ENCODE measurements around the gene LHX8. TPM values are rescaled to one million over a fixed set of nuclear protein-coding genes. Genes with fewer than 3 reads are reported as not detected.

The LHX8 gene
- polyA plus RNA-seq, 1 donor (not counting 4 experiments of a cell fraction or from before 2014, with no cell fraction given) = not detected

GRCh38 chr1:75159154-75159553 is 25.0 kb downstream of the LHX8 start:
- DNase-seq (ENCODE audit: low read depth, low spot score) (no peak), FAIRE-seq (no peak)
- Histone ChIP-seq H4K20me1 (ENCODE audit: control insufficient read depth, extremely low read depth, insufficient read depth, low read length) (no peaks in the 10 kb centered on the region), H3K4me3 (ENCODE audit: control insufficient read depth in 2 of 3, extremely low read depth in 1 of 3, insufficient read depth in 2 of 3, low read depth in 1 of 3, low read length in 3 of 3) (no peak overlapping the region), H2AFZ (ENCODE audit: control insufficient read depth, low read length) (no peak overlapping the region), H3K9me1 (ENCODE audit: control insufficient read depth, extremely low read depth, insufficient read depth, low read length) (no peaks in the 10 kb centered on the region), H3K9ac (ENCODE audit: control insufficient read depth, extremely low read depth, insufficient read depth, low read length) (no peak overlapping the region), H3K79me2 (ENCODE audit: control insufficient read depth, insufficient read depth, low read length) (no peaks in the 10 kb centered on the region), H3K36me3 (ENCODE audit: control insufficient read depth in 2 of 2, extremely low read depth in 1 of 2, insufficient read depth in 2 of 2, low read length in 2 of 2) (no peaks in the 10 kb centered on the region), H3K4me1 (ENCODE audit: control insufficient read depth, extremely low read depth, insufficient read depth, low read length) (no peaks in the 10 kb centered on the region), H3K4me2 (ENCODE audit: control insufficient read depth, extremely low read depth, insufficient read depth, low read depth, low read length) (no peak overlapping the region), H3K9me3 (ENCODE audit: control insufficient read depth, low read depth, low read length) (no peaks in the 10 kb centered on the region), H3K27me3 (ENCODE audit: control insufficient read depth, extremely low read depth, insufficient read depth, low read length) (no peaks in the 10 kb centered on the region), H3K27ac (ENCODE audit: control insufficient read depth, insufficient read depth, low read length) (no peak overlapping the region)
- dilution Hi-C loops (cut with MboI; ENCODE audit: extremely low pct_ligation_motif_present, low sequenced_read_pairs) = no loop called here
- no peak for TF ChIP-seq CTCF (optimal IDR thresholded peaks at IDR 0.05 in 1 of 3, IDR thresholded peaks at IDR 0.05 in 1 of 3, conservative IDR thresholded peaks at IDR 0.05 in 1 of 3; ENCODE audit: extremely low read depth in 1 of 3, insufficient read depth in 2 of 3, low read length in 3 of 3)
- TF ChIP-seq EZH2 (IDR thresholded peaks at IDR 0.05; ENCODE audit: low read length) = no peak

GRCh38 chr1:75165264-75165663 is 31.1 kb downstream of the LHX8 start:
- Histone ChIP-seq H3K36me3 (ENCODE audit: control insufficient read depth in 2 of 2, extremely low read depth in 1 of 2, insufficient read depth in 2 of 2, low read length in 2 of 2) (no peaks in the 10 kb centered on the region), H3K9me3 (ENCODE audit: control insufficient read depth, low read depth, low read length) (no peaks in the 10 kb centered on the region), H3K9me1 (ENCODE audit: control insufficient read depth, extremely low read depth, insufficient read depth, low read length) (no peaks in the 10 kb centered on the region), H4K20me1 (ENCODE audit: control insufficient read depth, extremely low read depth, insufficient read depth, low read length) (no peaks in the 10 kb centered on the region), H3K79me2 (ENCODE audit: control insufficient read depth, insufficient read depth, low read length) (no peaks in the 10 kb centered on the region), H3K4me1 (ENCODE audit: control insufficient read depth, extremely low read depth, insufficient read depth, low read length) (no peaks in the 10 kb centered on the region), H3K9ac (ENCODE audit: control insufficient read depth, extremely low read depth, insufficient read depth, low read length) (no peak overlapping the region), H2AFZ (ENCODE audit: control insufficient read depth, low read length) (no peak overlapping the region), H3K27ac (ENCODE audit: control insufficient read depth, insufficient read depth, low read length) (no peak overlapping the region), H3K4me2 (ENCODE audit: control insufficient read depth, extremely low read depth, insufficient read depth, low read depth, low read length) (no peak overlapping the region), H3K27me3 (ENCODE audit: control insufficient read depth, extremely low read depth, insufficient read depth, low read length) (no peaks in the 10 kb centered on the region), H3K4me3 (ENCODE audit: control insufficient read depth in 2 of 3, extremely low read depth in 1 of 3, insufficient read depth in 2 of 3, low read depth in 1 of 3, low read length in 3 of 3) (no peak overlapping the region)
- DNase-seq (ENCODE audit: low read depth, low spot score) (no peak), FAIRE-seq (no peak)
- TF ChIP-seq CTCF (optimal IDR thresholded peaks at IDR 0.05 in 1 of 3, IDR thresholded peaks at IDR 0.05 in 1 of 3, conservative IDR thresholded peaks at IDR 0.05 in 1 of 3; ENCODE audit: extremely low read depth in 1 of 3, insufficient read depth in 2 of 3, low read length in 3 of 3) = no peak
- TF ChIP-seq EZH2 (IDR thresholded peaks at IDR 0.05; ENCODE audit: low read length) = no peak
- dilution Hi-C loops (cut with MboI; ENCODE audit: extremely low pct_ligation_motif_present, low sequenced_read_pairs) = no loop called here
